Mucosa of rectum (tissue), 2 donors: ENCODE measurements around the gene ACBD3.

ENCODE experiments used
- H3K27ac ChIP-seq, 2 donors: one replicate each; pipeline ENCODE4 v1.7.0; 2013; ENCODE audit warnings: inconsistent platforms in 2 of 2, low read depth in 2 of 2, low read length in 2 of 2
- H3K27me3 ChIP-seq, 2 donors: one replicate each; pipeline ENCODE4 v1.7.0; 2013; ENCODE audit warnings: low read length in 2 of 2; ENCODE audit not compliant: control insufficient read depth in 2 of 2, insufficient read depth in 2 of 2
- H3K36me3 ChIP-seq, 2 donors: one replicate each; pipeline ENCODE4 v1.7.0; 2013; ENCODE audit warnings: low read length in 2 of 2; ENCODE audit not compliant: control insufficient read depth in 2 of 2, insufficient read depth in 2 of 2
- H3K4me1 ChIP-seq, 2 donors: one replicate each; pipeline ENCODE4 v1.7.0; 2013; ENCODE audit warnings: low read length in 2 of 2, mild to moderate bottlenecking in 1 of 2; ENCODE audit not compliant: control insufficient read depth in 2 of 2, insufficient read depth in 2 of 2
- H3K4me3 ChIP-seq, 2 donors: one replicate each; pipeline ENCODE4 v1.7.0; 2013; ENCODE audit warnings: low read length in 2 of 2
- H3K9ac ChIP-seq, 2 donors: one replicate each; pipeline ENCODE4 v1.7.0; 2013; ENCODE audit warnings: low read length in 2 of 2, low read depth in 1 of 2, mild to moderate bottlenecking in 1 of 2
- H3K9me3 ChIP-seq, 2 donors: one replicate each; pipeline ENCODE4 v1.7.0; 2013; ENCODE audit warnings: low read length in 2 of 2; ENCODE audit not compliant: control insufficient read depth in 2 of 2
- donor health status: healthy.
- donor health status: Normal muscosa, but diverticular disease.

The ACBD3 gene

GRCh38 chr1:226216056-226216455, 29.5 kb upstream of the ACBD3 start:
- H3K27me3 ChIP-seq, result no peaks in the 10 kb centered on the region
- H3K36me3 ChIP-seq, result no peaks in the 10 kb centered on the region
- no peaks in the 10 kb centered on the region for H3K4me1 ChIP-seq
- no peak overlapping the region for H3K27ac ChIP-seq
- no peak overlapping the region for H3K9ac ChIP-seq
- no peaks in the 10 kb centered on the region for H3K9me3 ChIP-seq
- H3K4me3 ChIP-seq, result no peak overlapping the region

GRCh38 chr1:226215239-226215638, 28.7 kb upstream of the ACBD3 start:
- Histone ChIP-seq H3K4me1 (no peaks in the 10 kb centered on the region), H3K36me3 (no peaks in the 10 kb centered on the region), H3K27ac (no peak overlapping the region), H3K27me3 (no peaks in the 10 kb centered on the region), H3K4me3 (no peak overlapping the region), H3K9ac (no peak overlapping the region), H3K9me3 (no peaks in the 10 kb centered on the region)

DNA sequence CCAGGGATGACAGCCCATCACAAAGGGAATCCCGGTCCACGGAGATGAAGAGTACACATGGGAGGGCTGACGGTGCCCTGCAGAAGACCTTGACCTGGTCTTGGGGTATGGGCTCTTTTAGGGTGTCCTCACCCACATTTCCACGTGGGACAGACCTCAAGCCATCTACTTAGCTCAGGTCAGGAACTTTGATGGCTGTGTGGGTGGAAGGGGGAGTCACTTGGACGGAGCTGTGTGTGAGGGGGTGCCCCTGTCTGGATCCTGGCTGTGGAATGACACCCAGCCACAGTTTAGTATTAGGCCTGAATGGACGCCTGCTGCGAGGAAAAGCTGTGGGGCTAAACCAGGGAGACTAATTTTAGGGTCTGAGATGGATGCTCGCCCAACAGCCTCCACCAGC, 26.0 kb upstream of the ACBD3 start:
- Histone ChIP-seq H3K36me3 (no peaks in the 10 kb centered on the region), H3K27ac (no peak overlapping the region), H3K9me3 (no peaks in the 10 kb centered on the region), H3K4me3 (no peak overlapping the region), H3K9ac (no peak overlapping the region), H3K27me3 (no peaks in the 10 kb centered on the region), H3K4me1 (no peaks in the 10 kb centered on the region)

GRCh38 chr1:226211181-226211821, 24.8 kb upstream of the ACBD3 start:
- H3K9me3 ChIP-seq, result no peaks in the 10 kb centered on the region

DNA sequence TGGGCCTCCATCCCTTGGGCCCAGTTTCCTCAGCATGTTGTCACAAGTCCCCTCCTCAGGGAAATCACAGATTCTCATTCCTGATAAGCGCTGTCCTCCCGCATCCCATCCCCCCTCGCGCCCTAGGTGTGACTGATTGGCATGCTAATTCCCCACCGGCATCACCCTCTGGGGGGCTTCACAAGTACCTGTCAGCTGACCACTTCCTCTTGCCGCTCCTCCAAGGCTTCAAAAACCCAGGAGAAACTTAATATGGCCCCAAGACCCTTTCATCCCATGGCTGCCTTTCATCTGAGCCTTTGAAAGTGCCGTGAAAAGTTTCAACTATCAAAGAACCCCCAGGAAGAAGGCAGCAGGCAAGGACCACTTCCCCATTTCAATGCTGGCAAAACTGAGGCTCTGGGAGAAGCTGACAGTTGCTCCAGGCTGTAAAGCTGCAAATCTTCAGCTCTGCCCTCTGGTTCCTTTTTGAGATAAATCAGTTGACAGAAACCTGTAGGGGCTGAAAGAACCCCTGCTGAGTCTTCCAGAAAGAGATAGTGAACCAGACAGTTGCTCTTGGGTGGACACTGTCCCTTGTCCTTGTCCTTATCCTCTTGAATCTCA, 24.1 kb upstream of the ACBD3 start:
- Histone ChIP-seq H3K9me3 (no peaks in the 10 kb centered on the region), H3K4me3 (no peak overlapping the region), H3K36me3 (no peaks in the 10 kb centered on the region), H3K27me3 (no peaks in the 10 kb centered on the region), H3K4me1 (no peaks in the 10 kb centered on the region), H3K27ac (no peak overlapping the region), H3K9ac (no peak overlapping the region)

More at GRCh38 chr1:226211181-226211821, 24.8 kb upstream of the ACBD3 start:
- Histone ChIP-seq H3K27ac (no peak overlapping the region), H3K36me3 (no peaks in the 10 kb centered on the region), H3K27me3 (no peaks in the 10 kb centered on the region), H3K4me1 (no peaks in the 10 kb centered on the region), H3K9ac (no peak overlapping the region), H3K4me3 (no peak overlapping the region)

GRCh38 chr1:226209307-226210059, 22.9 kb upstream of the ACBD3 start:
- H3K4me1 ChIP-seq, result no peaks in the 10 kb centered on the region
- no peaks in the 10 kb centered on the region for H3K9me3 ChIP-seq
- no peaks in the 10 kb centered on the region for H3K27me3 ChIP-seq
- no peak overlapping the region for H3K9ac ChIP-seq
- H3K36me3 ChIP-seq, result no peaks in the 10 kb centered on the region
- H3K27ac ChIP-seq, result no peak overlapping the region
- H3K4me3 ChIP-seq, result no peak overlapping the region

DNA sequence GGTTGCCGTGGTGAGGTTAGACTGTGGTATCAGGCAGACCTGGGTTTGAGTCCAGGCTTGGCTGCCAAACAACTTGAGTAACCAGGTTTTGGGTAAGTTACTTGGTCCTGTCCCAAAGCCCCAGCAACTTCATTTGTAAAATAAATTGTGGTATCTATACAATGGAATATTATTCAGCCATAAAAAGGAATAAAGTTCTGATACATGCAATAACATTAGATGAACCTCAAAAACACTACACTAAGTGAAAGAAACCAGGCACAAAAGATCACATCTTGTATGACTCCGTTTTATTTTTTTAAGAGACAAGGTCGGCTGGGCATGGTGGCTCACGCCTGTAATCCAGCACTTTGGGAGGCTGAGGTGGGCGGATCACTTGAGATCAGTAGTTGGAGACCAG, 20.5 kb upstream of the ACBD3 start:
- Histone ChIP-seq H3K9me3 (no peaks in the 10 kb centered on the region), H3K27ac (no peak overlapping the region), H3K4me1 (no peaks in the 10 kb centered on the region), H3K9ac (no peak overlapping the region), H3K27me3 (no peaks in the 10 kb centered on the region), H3K36me3 (no peaks in the 10 kb centered on the region), H3K4me3 (no peak overlapping the region)

- no peak overlapping the region for H3K4me3 ChIP-seq
- H3K27ac ChIP-seq, result no peak overlapping the region
Observed at GRCh38 chr1:226204198-226204597, 17.7 kb upstream of the ACBD3 start.

GRCh38 chr1:226203655-226204054, 17.1 kb upstream of the ACBD3 start:
- no peaks in the 10 kb centered on the region for H3K4me1 ChIP-seq
- no peak overlapping the region for H3K4me3 ChIP-seq
- no peaks in the 10 kb centered on the region for H3K27me3 ChIP-seq
- H3K36me3 ChIP-seq, result no peaks in the 10 kb centered on the region
- no peak overlapping the region for H3K27ac ChIP-seq
- no peaks in the 10 kb centered on the region for H3K9me3 ChIP-seq
- H3K9ac ChIP-seq, result no peak overlapping the region

More at GRCh38 chr1:226204198-226204597, 17.7 kb upstream of the ACBD3 start:
- H3K36me3 ChIP-seq, result no peaks in the 10 kb centered on the region
- no peak overlapping the region for H3K9ac ChIP-seq
- no peaks in the 10 kb centered on the region for H3K27me3 ChIP-seq
- H3K9me3 ChIP-seq, result no peaks in the 10 kb centered on the region
- no peaks in the 10 kb centered on the region for H3K4me1 ChIP-seq

GRCh38 chr1:226203240-226203639, 16.7 kb upstream of the ACBD3 start:
- Histone ChIP-seq H3K27me3 (no peaks in the 10 kb centered on the region), H3K4me3 (no peak overlapping the region), H3K36me3 (no peaks in the 10 kb centered on the region), H3K4me1 (no peaks in the 10 kb centered on the region), H3K9ac (no peak overlapping the region), H3K9me3 (no peaks in the 10 kb centered on the region), H3K27ac (no peak overlapping the region)
